ENCODE results near the gene ATP11A.

Gene ATP11A

GRCh38 chr13:112887151-112887550 is 197.3 kb downstream of the ATP11A start:
- DNase-seq = no peak

DNA sequence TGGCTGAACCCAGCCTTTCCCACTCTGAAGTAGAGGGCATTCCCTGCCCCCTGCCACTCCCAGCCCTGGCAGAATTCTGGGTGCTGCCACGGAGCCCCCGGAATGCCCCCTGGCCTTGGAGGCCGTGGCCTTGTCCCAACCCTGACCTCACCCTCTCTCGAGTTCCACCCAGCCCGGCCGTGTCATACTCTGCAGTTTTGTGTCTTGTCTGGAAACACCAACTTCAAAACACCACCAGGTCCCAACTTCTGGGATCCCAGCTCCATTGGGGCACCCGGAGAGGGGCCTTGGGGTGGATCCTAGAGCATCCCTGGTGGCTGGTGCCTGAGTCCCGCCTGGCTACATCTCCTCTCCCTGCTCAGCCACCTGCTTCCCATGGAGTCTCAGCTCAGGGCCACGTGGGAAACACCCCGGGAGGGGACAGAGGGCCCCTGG is 197.7 kb downstream of the ATP11A start:
- no peak for DNase-seq

- no peak for DNase-seq
These were observed 198.6 kb downstream of the ATP11A start for GRCh38 chr13:112888238-112889111.

GRCh38 chr13:112889351-112890290 is 199.8 kb downstream of the ATP11A start:
- no peak for DNase-seq

DNA sequence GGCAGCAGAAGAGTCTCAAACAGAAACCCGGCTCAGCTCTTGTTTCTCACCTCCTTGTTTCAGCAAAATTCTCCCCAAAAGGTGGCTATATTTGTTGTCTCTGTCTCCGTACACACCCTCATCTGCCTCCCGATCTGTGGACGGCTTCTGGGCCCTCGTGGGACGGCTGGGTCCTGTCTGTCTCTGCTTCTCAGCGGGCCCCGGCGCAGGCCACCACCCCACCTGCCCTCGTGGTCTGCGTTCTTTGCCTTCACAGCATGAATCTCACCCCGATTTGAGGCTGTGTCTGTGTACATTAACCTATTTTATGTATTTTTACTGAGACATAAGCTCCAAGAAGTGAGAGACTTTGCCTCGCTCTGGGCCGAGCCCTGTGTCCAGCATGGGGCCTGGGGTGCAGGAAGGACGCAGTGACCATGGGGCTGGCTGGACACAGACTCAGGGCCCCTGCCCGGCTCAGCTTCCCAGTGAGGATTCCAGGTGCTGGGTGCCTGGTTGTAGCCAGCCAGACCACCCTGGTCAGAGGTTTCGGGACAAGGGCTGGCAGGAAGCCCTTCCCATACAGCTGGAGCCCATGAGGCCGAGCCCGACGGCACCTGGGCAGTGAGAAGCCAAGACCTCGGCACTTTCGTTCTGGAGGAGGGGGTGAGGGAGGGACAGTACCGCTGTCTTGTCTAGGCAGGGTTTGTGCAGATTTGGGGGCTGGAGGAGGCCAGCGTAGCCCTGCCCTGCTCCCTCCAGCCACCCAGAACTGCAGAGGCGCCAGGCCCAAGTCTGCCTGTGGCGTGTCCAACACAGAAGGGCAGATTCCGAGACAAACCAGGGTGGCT is 200.7 kb downstream of the ATP11A start:
- no peak for DNase-seq

DNA sequence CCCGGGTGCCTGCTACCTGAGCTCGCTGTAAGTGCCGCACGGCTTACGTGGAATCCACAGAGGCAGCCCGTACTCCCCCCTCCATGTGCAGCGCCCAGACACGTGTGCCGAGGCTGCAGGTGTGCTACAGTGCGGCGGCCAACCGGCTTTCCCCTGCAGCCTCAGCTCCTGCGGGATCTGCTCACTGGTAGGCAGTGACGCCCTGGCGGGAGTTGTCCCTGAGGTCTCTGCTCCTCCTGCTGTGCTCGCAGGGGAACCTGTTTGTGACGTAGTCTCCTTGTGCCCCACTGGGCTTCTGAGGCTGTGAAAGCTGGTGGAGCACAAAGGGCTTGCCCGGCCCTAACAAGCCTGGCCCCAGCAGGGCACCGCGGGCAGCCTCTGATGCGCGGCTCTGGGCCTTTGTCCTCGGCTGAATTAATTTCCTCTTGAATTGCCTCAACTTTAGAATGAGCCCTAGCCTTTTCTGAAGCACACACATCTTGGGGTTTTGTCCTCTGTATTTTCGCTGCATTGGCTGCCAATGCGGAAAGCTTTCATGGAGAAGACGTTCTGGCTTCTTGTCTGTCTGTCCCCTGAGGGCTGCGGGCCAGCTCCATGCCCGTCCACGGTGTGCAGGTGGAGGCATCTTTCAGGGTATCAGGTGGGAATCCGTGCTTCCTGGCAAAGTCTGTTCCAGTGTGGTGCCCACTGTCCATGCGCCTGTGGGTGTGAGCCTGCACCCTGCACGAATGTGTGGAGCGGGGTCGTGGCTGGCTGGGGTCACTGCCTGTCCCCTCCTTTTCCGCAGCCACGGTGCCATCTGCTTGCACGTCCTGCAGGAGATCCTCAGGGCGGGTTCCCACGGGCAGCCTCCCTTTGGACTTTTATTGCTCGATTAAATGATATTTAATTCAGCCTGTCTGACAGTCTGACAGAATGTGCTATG is 201.9 kb downstream of the ATP11A start:
- DNase-seq = no peak

GRCh38 chr13:112892426-112893206 is 202.8 kb downstream of the ATP11A start:
- DNase-seq = no peak

- DNase-seq = no peak
These were observed 203.3 kb downstream of the ATP11A start for GRCh38 chr13:112893207-112893569.

DNA sequence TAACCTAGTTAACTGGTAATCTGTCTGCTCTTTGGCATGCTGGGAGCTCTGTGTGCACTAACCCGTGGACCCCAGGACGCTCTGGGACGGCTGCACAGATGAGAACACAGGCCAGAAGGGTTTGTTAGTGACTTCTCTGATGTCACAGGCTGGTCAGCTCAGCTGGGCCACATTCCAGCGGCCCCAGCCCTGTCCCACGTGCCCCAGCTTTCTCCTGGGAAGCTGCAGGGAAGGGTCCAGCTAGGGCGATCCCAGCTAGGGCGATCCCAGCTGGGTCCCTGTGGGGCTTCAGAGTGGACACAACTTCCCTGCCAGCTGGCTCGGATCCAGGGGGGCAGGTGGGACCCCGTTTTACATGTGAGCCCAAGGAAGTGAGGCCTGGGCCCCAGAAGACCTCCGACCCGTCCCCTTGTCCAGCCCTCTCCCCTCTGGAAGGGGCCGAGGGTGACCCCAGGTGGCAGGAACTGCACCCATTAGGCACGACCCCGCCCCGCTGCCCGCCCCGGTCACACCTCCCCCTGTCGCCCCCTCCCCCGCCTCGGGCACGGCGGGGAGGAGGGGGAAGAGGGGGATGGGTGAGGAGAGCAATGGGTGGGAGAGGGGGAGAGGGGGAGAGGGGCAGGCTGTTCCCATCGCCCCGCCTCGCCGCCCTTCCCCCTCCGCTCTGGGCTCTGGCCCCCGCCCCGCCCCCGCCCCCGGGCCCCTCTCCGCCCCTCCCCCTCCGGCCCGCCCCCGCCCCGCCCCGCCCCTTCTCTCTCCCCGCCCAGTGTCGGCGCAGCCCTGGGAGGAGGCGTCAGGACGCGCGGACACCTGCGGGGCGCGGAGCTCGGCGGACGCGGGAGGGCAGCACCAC is 204.0 kb downstream of the ATP11A start:
- no peak for DNase-seq

DNA sequence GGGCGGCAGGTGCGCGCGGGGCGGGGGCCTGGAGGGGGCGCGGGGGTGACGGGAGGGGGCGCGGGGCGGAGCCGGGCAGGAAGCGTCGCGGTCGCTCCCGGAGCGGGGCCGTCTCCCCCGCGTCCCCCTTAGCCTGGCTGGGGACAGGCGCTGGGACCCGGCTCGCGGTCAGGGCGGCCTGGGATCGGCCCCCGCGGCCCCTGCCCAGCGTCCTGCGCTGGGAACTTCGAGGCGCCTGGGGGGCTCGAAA is 204.5 kb downstream of the ATP11A start:
- no peak for DNase-seq

GRCh38 chr13:112894673-112895481 is 205.0 kb downstream of the ATP11A start:
- DNase-seq = no peak

DNA sequence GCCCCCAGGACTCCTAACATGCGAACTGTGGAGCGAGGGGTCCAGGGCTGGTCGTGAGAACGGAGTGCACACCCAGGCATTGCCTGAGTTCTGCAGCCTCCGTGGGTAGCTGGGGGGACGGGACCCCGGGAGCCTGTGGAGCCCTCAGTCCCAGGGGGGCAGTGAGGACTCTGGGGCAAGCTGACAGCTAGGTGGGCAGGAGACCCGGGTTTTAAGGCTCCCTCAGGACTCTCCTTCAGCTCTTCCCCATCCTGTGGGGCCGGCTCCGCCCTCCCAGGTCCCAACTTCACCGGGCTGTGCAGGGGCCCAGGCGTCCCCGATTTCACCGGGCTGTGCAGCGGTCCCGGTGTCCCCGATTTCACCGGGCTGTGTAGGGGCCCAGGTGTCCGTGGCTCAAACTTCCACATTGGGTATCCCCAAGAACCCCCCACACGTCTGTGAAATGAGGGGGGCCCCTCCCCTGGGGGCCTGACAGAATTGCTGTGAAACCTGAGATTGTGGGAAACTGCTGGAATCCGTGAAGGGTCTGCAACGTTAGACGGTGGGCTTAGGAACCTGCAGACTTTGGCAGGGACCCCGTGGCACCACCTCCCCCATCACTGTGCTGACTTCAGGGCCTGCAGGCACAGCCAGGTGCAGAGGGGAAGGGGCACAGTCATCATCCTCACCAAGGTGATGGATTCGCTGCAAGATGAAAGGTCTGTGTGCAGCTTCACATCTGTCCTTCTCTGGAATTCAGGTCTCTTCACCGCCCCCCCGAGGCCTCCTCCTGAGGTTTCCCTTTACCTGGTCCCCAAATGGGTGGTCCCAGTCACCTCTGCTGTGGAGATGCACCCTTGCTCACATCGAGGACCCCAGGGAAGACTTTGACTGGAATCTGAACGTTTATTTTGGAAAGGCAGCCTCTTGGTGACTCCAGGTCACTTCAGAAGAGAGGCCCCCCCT is 206.0 kb downstream of the ATP11A start:
- no peak for DNase-seq

GRCh38 chr13:112896736-112897602 is 207.1 kb downstream of the ATP11A start:
- DNase-seq = no peak

DNA sequence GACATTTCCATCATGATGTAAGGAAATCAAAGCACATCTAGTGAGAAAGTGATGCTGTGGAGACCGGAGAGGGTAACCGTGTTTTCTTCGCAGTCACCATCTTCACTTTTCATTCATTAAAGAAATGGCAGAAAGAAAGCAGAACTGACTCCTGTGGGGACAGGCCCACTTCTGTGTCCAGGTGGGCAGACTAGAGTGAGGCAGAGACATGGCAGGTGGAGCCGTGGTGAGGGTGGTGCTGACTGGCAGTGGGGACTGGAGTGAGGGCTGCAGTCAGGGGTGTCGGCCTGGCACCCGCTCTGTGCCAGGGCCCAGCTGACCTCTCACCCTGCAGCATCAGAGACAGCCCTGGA is 207.7 kb downstream of the ATP11A start:
- no peak for DNase-seq

GRCh38 chr13:112897956-112898620 is 208.2 kb downstream of the ATP11A start:
- no peak for DNase-seq

DNA sequence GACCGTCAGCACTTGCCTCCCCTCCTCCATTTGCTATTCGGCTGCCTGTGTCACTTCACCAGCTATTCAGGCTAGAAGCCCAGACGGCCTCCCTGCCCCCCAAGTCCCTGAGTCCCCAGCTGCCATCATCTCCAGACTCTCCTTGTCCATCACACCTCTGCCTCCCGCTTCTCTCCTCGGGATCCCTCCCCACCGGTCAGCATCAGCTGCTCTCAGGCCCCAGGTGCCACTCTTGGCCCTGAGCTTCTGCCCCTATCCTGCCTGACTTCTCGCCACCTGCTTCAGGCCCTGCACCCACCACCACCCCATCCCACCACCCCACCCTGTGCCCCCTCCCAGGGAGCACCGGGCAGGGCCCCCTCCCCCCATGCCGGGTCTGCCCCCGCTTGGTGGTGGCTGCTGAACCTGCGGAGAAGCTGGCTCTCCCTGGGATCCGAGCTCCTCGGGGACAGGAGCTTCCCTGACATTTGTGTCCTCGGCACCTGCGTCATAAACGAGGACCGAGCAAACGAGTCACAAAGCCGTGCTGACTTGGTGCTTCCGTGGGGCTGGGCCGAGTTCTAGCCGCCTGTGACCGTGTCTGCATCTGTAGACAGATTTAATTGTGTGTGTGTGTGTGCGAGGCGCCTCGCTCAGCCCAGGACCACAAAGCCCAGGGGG is 208.9 kb downstream of the ATP11A start:
- no peak for DNase-seq

Data from T-helper 2 cell (primary cell).